Measurements from ENCODE around the gene STPG1.

Gene STPG1

GRCh38 chr1:24392982-24393650 is 20.5 kb downstream of the STPG1 start:
- DNase-seq: no peak

GRCh38 chr1:24392604-24392946 is 21.0 kb downstream of the STPG1 start:
- no peak for DNase-seq

DNA sequence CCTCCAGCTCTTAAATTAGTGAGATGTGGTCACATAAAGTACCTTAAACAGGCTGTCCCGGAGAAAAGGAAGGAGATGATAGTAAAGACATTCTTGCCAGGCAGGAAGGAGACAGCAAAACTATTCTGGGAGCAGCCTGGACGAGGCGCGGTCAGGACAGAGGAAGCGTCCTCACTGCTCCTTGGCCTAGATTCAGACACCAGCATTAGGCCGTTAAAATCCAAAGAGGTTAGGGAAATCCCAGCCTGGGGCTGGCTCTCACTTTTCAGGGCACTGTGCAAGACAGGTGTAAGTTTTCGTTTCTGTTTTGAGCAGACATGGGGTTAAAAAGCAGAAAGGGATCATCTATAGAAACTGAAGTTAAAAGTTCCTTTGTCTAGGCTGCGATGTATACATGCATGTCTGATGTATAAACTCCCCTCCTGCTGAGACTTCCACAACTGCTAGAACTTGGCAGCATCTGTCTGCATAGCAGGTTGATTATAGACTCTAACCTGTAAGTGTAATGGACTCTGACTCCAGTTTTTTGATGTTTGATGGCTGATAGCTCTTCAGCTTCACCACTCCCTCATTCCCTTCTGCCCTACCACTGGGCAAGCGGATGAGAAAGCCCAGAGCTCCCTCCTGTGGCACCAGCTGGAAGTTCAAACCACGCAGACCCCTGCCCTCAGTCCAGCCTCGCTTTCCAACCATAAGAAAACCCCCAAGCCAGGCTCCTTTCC is 21.5 kb downstream of the STPG1 start:
- peak; percentile 77 for DNase-seq

DNA sequence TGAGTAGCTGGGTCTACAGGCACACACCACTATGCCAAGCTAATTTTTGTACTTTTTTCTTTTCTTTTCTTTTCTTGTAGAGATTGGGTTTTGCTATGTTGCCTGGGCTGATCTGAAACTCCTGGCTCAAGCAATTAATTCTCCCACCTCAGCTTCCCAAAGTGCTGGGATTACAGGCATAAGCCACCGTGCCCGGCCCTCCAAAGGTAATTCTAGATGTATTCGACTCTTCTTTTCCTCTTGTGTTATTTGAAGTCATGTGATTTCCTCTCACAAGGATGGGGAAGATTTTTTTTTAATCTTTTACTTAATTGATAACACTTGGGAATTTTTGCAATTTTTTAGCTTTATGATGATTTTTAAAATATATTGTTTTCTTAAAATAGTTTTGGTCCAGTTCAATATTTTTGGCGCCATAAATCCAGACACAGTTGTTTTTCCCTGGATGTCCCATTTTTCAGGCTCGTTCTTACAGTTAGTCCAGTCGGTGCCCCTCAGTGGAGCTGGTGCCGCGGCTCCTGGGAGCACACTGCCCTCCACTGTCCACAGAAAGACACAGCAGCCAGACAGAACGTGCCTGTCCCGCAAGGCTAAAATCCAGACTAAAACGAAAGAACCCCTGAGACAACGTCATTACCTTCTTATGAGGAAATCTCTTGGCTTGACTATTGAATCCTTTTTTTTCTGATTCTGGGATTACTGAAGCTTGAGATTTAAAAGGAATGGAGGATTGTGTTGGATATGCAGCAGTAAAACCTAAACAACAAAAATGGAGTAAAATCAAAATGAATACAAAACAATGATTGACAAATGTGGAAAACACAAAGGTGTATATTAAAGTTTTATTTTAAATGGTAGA is 22.4 kb downstream of the STPG1 start:
- DNase-seq: peak; percentile 71

DNA sequence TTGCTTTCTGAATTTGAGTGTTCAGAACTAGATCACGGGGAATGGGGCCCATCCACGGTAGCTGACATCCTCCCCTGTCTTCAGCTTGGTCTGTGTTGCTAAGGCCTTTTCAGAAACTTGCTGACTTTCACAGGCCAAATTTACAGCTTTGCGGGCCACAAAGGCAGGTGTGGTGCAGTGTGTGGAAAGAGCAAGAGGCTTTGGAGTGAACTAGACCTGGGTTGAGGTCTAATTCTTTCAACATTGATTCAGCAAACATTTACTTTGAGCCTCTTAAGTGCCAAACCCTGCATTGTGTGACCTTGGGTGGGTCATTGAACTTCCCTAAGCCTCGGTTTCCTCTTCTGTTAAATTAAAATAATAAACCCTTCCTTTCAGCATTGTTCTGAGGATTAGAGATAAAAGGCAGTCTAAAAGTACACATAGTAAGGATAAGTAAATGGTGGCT is 24.3 kb downstream of the STPG1 start:
- no peak for DNase-seq

DNA sequence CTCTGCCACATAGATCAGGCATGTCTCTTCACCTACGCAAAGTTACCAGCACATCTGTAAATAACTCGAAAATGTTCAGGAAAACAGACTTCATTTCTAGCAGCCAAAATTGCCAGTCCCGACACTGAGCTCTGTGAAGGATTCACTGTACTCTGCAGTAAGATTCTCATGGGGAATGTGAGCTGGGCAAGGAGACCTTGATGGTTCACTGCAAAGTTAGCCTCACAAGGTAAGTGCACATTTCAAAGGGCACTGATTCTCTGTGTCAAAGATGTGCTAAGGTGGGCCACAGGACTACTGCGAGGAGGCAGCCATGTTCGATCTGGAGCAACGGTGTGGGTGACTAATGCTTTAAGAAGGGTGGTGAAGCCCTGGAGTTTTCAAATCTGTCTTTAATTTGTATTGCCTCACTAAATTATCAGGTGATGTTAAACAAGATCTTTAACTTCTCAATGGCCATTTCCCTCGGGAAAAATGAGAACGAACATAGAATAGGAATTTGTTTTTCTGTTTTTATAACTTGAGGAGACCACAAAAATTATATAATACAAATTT is 25.2 kb downstream of the STPG1 start:
- no peak for DNase-seq

GRCh38 chr1:24387636-24388175 is 25.9 kb downstream of the STPG1 start:
- no peak for DNase-seq

DNA sequence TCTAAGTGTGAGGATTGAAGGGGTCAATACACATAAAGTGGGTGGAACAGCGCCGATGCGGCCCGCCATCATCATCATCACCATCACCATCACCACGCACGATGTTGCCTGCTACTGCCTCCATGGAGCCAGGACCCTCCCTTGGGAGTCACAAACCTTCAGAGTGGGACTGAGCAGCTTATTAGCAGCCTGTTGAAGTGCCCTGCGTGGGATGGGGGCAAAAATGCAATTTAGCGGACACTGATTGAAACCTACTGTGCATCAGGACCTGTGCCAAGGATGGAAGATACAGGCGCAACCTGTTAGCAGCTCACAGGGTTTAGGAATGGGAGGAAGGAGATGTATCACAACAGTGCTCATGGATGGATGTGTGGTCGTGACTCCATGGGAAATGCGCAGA is 26.7 kb downstream of the STPG1 start:
- DNase-seq: no peak

- DNase-seq: peak; percentile 35
Observed at GRCh38 chr1:24386241-24386640, 27.3 kb downstream of the STPG1 start.

GRCh38 chr1:24385160-24385940 is 28.2 kb downstream of the STPG1 start:
- no peak for DNase-seq

DNA sequence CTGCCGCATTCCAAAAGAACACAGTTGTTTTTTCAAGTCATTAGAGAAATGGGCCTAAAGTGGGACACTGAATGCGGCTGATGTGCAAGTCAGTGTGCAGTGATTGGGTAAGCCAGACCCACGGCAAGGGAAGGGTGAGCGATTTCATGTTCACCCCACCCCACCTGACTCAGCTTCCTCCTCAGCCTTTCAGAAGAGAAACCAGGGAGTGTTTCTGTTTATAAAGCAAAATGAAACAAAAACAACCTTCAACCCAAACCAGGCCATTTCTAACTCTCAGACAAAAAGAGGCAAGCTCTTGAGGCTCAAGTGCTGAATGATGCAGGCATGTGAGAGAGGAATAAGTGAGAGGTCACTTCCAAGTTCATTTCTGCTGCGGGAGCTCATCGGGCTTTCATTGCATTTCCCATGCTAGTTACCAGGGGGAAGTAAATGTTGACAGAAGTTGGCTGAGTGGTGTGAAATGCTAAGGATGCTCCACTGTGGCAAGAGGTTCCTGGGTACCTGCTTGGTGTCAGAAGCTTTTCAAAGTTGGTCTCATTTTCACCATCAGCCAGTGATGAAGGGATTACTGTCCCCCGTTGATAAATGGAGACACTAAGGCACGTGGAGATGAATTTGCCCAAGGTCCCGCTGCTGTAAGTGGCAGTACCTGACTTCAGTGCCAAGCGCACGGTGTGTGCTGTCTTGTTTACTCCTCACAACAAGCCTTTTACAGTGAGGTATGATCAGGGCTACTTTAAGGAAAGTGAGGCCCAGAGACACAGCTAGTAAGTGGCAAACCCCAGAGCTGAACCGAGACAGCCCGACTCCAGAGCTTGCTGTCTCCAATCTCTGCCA is 29.1 kb downstream of the STPG1 start:
- DNase-seq: no peak

DNA sequence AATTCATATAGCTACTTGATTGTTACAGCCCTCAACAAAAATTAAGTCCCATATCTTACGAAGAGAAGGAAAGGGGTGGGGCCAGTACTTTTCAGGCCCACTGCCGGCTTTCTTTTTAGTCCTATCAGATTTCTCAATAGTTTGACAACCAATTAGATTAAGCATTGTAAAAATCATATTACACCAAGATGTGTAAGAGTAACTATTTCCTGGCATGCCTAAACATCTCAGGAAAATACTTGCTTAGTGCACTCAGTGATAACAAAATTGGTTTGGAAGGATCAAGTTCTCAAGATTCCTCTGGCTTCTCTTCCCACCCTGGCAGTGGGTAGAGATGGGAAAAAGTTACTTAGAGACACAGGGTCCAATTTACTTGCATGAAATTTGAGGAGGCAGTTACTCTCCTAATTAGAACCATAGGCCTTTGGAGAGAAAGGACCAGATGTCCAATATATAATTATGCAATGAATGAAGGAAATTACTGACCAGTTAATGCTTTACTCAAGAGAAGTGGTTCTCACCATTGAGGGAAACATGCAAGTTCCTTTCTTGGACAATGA is 30.1 kb downstream of the STPG1 start:
- no peak for DNase-seq

- no peak for DNase-seq
Observed at GRCh38 chr1:24382165-24382577, 31.4 kb downstream of the STPG1 start.

GRCh38 chr1:24381256-24381655 is 32.3 kb downstream of the STPG1 start:
- no peak for DNase-seq

DNA sequence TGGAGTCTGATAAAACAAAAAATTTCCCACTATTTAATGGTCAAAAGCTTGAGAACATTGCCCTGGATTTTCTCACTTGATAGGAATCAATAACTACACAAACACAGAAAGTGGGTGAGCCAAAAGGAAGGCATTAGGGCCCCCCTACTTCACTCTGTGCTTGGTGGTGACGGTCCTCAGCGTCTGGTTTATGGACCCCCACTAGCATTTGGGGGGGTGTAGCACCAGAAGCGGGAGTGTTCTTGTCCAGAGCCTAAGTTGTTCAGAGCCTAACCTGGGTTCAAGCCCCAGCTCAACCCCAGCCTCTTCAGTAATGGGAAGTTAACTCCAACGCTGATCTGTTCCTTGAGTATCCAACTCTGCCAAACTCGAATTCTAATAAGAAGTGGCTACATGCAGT is 33.1 kb downstream of the STPG1 start:
- DNase-seq: no peak

DNA sequence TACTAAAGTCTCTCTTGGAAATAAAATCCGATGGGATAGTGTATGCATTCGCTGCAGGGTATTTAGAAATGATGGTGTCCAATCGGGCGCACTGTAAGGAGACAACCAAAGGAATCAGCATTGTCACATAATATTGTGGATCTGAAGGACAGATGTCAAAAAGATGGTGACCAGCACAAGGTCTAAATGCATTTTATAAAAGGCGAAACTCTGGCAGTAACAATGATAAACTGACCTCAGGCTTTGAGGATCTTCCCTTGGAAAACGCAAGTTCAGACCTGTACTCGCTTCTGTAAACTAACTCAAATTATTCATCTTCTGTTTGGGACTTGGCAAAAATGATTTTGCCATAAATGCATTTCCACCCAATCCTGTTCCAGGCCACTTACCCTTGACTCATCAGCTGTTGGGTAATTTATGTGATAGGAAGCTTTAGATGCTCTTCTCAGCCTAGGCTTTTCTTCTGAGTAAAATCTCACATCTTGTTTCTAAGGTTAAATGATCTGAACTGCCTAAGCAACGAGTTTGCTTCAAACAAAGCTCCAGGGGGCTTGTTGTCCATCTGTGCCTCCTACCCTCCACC is 33.8 kb downstream of the STPG1 start:
- DNase-seq: no peak

GRCh38 chr1:24374891-24375786 is 38.4 kb downstream of the STPG1 start:
- no peak for DNase-seq

- no peak for DNase-seq
Observed at GRCh38 chr1:24373710-24374109, 39.9 kb downstream of the STPG1 start.

DNA sequence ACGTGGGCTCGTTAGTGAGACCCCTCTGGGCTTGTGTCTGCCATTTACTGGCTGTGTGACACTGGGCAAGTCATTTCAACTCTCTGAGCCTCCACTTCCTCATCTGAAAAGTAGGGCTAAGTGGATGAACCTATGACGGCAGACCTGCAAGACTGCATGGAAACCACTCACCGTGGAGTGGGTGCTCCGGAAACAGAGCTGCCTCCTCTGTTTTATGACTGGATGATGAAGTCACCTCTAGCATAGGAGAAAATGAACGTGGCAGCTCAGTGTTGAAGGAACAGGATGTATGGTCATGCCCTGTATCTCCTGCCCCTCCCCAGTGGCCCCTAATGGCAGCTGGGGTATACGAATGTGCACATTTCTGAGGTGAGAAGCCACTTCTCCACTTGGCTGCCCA is 40.5 kb downstream of the STPG1 start:
- no peak for DNase-seq

DNA sequence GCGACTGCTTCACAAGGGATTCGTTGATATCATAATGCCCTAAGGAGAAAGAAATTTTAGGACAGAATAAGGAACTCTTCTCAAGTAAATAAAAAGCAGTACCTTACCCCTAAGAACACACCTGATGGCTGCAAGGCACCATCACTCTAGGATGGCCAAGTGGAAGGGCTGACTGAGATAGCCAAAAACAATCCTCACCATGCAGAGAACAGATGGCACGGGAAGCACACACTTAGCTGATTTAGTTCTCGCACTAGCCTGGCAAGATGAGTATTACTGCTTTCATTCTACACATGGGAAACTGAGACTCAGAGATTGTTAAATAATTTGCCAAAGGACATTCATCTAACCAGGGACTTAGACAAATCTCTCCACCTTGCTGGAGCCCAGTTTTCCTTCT is 43.8 kb downstream of the STPG1 start:
- DNase-seq: no peak

Measured in NCI-H510A treated with DMSO at 0.1 percent for 48 hours (cell line).